Spleen (tissue), 11 donors: ENCODE results near the gene SAMD3. TPM values are rescaled to one million over a fixed set of nuclear protein-coding genes. Genes with fewer than 3 reads are reported as not detected.

ENCODE experiments used
- DNase-seq: peaks from one replicate; pipeline ENCODE4 v3.0.0-alpha.2; 2020
- H3K27ac ChIP-seq, 8 donors: fragments of 200-600 bp; sonication (generic) in 7 of 8; 1 replicate in 4 of 8; 2 replicates in 4 of 8; pipeline versions ENCODE4 v1.5.0 to v1.8.0; 2016 to 2021; ENCODE audit warnings: inconsistent platforms in 4 of 8, mild to moderate bottlenecking in 4 of 8, moderate library complexity in 1 of 8
- H3K27me3 ChIP-seq, 7 donors: fragments of 200-600 bp; sonication (generic) in 6 of 7; replicated peaks in 1 of 7; 1 replicate in 4 of 7; 2 replicates in 3 of 7; pipeline versions ENCODE4 v1.5.0 to v1.8.0; 2016 to 2021; ENCODE audit warnings: inconsistent platforms in 3 of 7, mild to moderate bottlenecking in 1 of 7
- H3K36me3 ChIP-seq, 6 donors: fragments of 200-600 bp; sonication (generic) in 5 of 6; 1 replicate in 4 of 6; 2 replicates in 2 of 6; pipeline versions ENCODE4 v1.5.0 to v1.8.0; 2016 to 2021; ENCODE audit warnings: inconsistent platforms in 2 of 6
- H3K4me1 ChIP-seq, 6 donors: fragments of 200-600 bp; sonication (generic) in 5 of 6; 1 replicate in 3 of 6; 2 replicates in 3 of 6; pipeline versions ENCODE4 v1.5.0 to v1.8.0; 2016 to 2021; ENCODE audit warnings: inconsistent platforms in 3 of 6
- H3K4me3 ChIP-seq, 8 donors: fragments of 200-600 bp; sonication (generic) in 7 of 8; 1 replicate in 4 of 8; 2 replicates in 4 of 8; pipeline versions ENCODE4 v1.5.0 to v1.8.0; 2016 to 2021; ENCODE audit warnings: inconsistent platforms in 4 of 8, mild to moderate bottlenecking in 4 of 8, moderate library complexity in 2 of 8
- H3K9me3 ChIP-seq, 8 donors: fragments of 200-600 bp; sonication (generic) in 7 of 8; 1 replicate in 4 of 8; 2 replicates in 4 of 8; pipeline versions ENCODE4 v1.5.0 to v1.8.0; 2016 to 2021; ENCODE audit warnings: inconsistent platforms in 4 of 8
- CTCF ChIP-seq, 11 experiments: fragments of 200-600 bp in 7 of 11; fragments of 450-650 bp in 4 of 11; sonication (generic) in 4 of 11; IDR thresholded peaks in 8 of 11; conservative IDR thresholded peaks in 3 of 11; 1 replicate in 7 of 11; 2 replicates in 4 of 11; pipeline versions ENCODE4 v1.4.0 to v1.8.0; 2016 to 2021; ENCODE audit warnings: antibody characterized with exemption in 11 of 11, inconsistent platforms in 4 of 11, mild to moderate bottlenecking in 1 of 11
- POLR2A ChIP-seq, 3 donors: fragments of 450-650 bp; IDR thresholded peaks; one replicate each; pipeline ENCODE4 v1.5.1; 2017; ENCODE audit warnings: antibody characterized with exemption in 3 of 3, mild to moderate bottlenecking in 1 of 3
- POLR2AphosphoS5 ChIP-seq, 3 donors: sonication (generic); formaldehyde crosslinking; IDR thresholded peaks; one replicate each; pipeline ENCODE4 v1.5.1; 2017; ENCODE audit warnings: antibody characterized with exemption in 3 of 3
- WGBS, 5 donors: extraction: QIAGEN DNeasy Blood & Tissue Kit in 3 of 5; methylation state at CpG; one replicate each; pipeline versions ENCODE4 v1.1.5 to v1.1.7; 2013 to 2018; 5-methylcytosine and 5-hydroxymethylcytosine counted together
- intact Hi-C: fragments of 100-400 bp; cut with DNase I; formaldehyde crosslinking; loops from one replicate; pipeline ENCODE4 v1.15.0; 2023; ENCODE audit warnings: low total_unique reads
- polyA plus RNA-seq, 3 donors: library from polyadenylated mRNA; stranded (reverse); fragments of 200-250 nt; gene quantifications; one replicate each; pipeline ENCODE4 v1.2.1, GENCODE V29; 2013
- total RNA-seq, 7 donors: library from RNA; depleted of rRNA in 3 of 7; stranded (reverse); fragments of >200 nt in 3 of 7; fragmentation: NEBNext Ultra II Directional in 4 of 7; extraction: Animal tissue kit (Norgen Biotek cat#: 25700) in 4 of 7; gene quantifications; one replicate each; pipeline versions ENCODE4 v1.1.0 to v1.2.1, GENCODE V29; 2016 to 2021
- donor health status: healthy with polysubstance abuse.
- donor health status: DM: no; HTN: no; CAD: no; lungs with moderate emphysema.
- donor health status: DM: no; HTN: no; CAD: no.
- donor health status: Bipolar disorder and iron deficiency.
- donor health status: healthy.
- donor health status: DM: no; HTN: no; CAD: no.
- donor health status: DM: yes; HTN: yes; CAD: no.

Gene SAMD3
- total and polyA plus RNA-seq, 10 donors = 2.1 to 31.4 (median 15.3) TPM

GRCh38 chr6:130107710-130108109 lies 115.0 kb downstream of the SAMD3 start:
- no peak for TF ChIP-seq POLR2A (IDR thresholded peaks at IDR 0.05)
- TF ChIP-seq POLR2AphosphoS5 (IDR thresholded peaks at IDR 0.05) = no peak
- no peak for TF ChIP-seq CTCF (IDR thresholded peaks at IDR 0.05 in 8 of 11, conservative IDR thresholded peaks at IDR 0.05 in 3 of 11)

GRCh38 chr6:130105996-130106704 lies 116.6 kb downstream of the SAMD3 start:
- WGBS, 5 donors = 61 to 70% (median 65%) methylated on average over 4 of the region's 4 CpGs
- Histone ChIP-seq H3K27me3 (no peaks in the 10 kb centered on the region), H3K27ac (peak overlapping the region in 3 of 8 donors; percentile 2 to 30 (median 14)), H3K9me3 (peaks cover 0 to 6% (median 2%) of the 10 kb centered on the region in 8 donors), H3K4me3 (no peak overlapping the region), H3K36me3 (peaks cover 0 to 83% (median 5%) of the 10 kb centered on the region in 6 donors), H3K4me1 (peaks cover 0 to 20% (median 0%) of the 10 kb centered on the region in 6 donors)
- TF ChIP-seq POLR2A (IDR thresholded peaks at IDR 0.05) (no peak), POLR2AphosphoS5 (IDR thresholded peaks at IDR 0.05) (no peak), CTCF (IDR thresholded peaks at IDR 0.05 in 8 of 11, conservative IDR thresholded peaks at IDR 0.05 in 3 of 11) (no peak)
- intact Hi-C loops = no loop called here
- no peak for DNase-seq

More at GRCh38 chr6:130107710-130108109, 115.0 kb downstream of the SAMD3 start:
- Histone ChIP-seq H3K27ac (no peak overlapping the region), H3K4me3 (no peak overlapping the region), H3K27me3 (no peaks in the 10 kb centered on the region), H3K36me3 (peaks cover 0 to 81% (median 5%) of the 10 kb centered on the region in 6 donors), H3K9me3 (peaks cover 0 to 6% (median 2%) of the 10 kb centered on the region in 8 donors), H3K4me1 (peaks cover 0 to 20% (median 0%) of the 10 kb centered on the region in 6 donors)
- 89 to 100% (median 100%) methylated on average over 1 of the region's 1 CpG for WGBS, 5 donors
- intact Hi-C loops = no loop called here
- DNase-seq = no peak

DNA sequence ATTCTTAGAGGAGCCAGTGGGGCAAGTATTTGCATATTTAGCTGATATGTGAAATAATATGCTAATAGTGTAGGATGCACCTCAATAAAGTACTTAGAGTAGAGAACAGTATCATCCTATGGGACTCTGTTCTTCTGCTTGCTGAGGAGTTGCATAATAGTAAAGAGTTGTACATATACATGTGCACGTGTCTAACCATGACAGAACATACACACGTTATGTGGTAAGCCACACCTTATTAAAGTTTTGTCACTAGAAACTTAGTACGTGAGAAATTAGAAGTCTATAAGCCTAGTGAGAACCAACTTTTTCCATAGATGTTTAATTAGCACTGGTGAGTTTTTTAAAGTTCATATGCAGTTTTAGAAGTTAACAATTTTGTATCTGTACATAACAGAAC lies 123.6 kb downstream of the SAMD3 start:
- no peak for DNase-seq
- Histone ChIP-seq H3K27ac (no peak overlapping the region), H3K27me3 (no peaks in the 10 kb centered on the region), H3K4me3 (no peak overlapping the region), H3K36me3 (peaks cover 0 to 100% (median 31%) of the 10 kb centered on the region in 6 donors), H3K9me3 (no peaks in the 10 kb centered on the region), H3K4me1 (no peaks in the 10 kb centered on the region)
- 82 to 98% (median 93%) methylated on average over 3 of the region's 3 CpGs for WGBS, 5 donors
- intact Hi-C loops = no loop called here
- TF ChIP-seq CTCF (IDR thresholded peaks at IDR 0.05 in 8 of 11, conservative IDR thresholded peaks at IDR 0.05 in 3 of 11) (no peak), POLR2AphosphoS5 (IDR thresholded peaks at IDR 0.05) (no peak), POLR2A (IDR thresholded peaks at IDR 0.05) (no peak)

- intact Hi-C loops = no loop called here
- TF ChIP-seq POLR2AphosphoS5 (IDR thresholded peaks at IDR 0.05) = no peak
- no peak for TF ChIP-seq POLR2A (IDR thresholded peaks at IDR 0.05)
- TF ChIP-seq CTCF (IDR thresholded peaks at IDR 0.05 in 8 of 11, conservative IDR thresholded peaks at IDR 0.05 in 3 of 11) = no peak
- Histone ChIP-seq H3K4me1 (no peaks in the 10 kb centered on the region), H3K9me3 (no peaks in the 10 kb centered on the region), H3K4me3 (no peak overlapping the region), H3K27ac (no peak overlapping the region), H3K36me3 (peaks cover 0 to 100% (median 37%) of the 10 kb centered on the region in 6 donors), H3K27me3 (no peaks in the 10 kb centered on the region)
- DNase-seq = no peak
- WGBS, 5 donors = 82 to 90% (median 86%) methylated on average over 4 of the region's 4 CpGs
Measured at GRCh38 chr6:130098317-130098716, 124.4 kb downstream of the SAMD3 start.
